H1 (cell line): Measurements from ENCODE around the gene ABCA2. TPM values are rescaled to one million over a fixed set of nuclear protein-coding genes. Genes with fewer than 3 reads are reported as not detected.

Experiments used
- CTCF ChIA-PET: fragments of 300-600 bp; sonication (Branson Sonifier 250); formaldehyde crosslinking; loops from one replicate; lab custom pipeline; 2021; ENCODE audit not compliant: partially characterized antibody; lab: Charles Lee
- POLR2A ChIA-PET: fragments of 300-600 bp; sonication (Branson Sonifier 250); formaldehyde crosslinking; loops from one replicate; lab custom pipeline; 2021; ENCODE audit warnings: inconsistent platforms; ENCODE audit not compliant: partially characterized antibody; lab: Charles Lee
- DNase-seq, 2 experiments: peaks; one replicate each; pipeline versions ENCODE4 v3.0.0 to v3.0.0-alpha.2; 2010 to 2022; ENCODE audit warnings: low spot score in 2 of 2, low read depth in 1 of 2, mixed read lengths in 1 of 2
- FAIRE-seq: peaks from 2 replicates; lab custom pipeline; 2011; peaks lifted over from hg19 to GRCh38; lab: Jason Lieb, UNC
- H2AFZ ChIP-seq: 2 replicates; pipeline ENCODE4 v1.8.1; 2012; ENCODE audit warnings: low read length, inconsistent platforms
- H2AK5ac ChIP-seq: 2 replicates; pipeline ENCODE4 v1.6.1; 2013; ENCODE audit warnings: low read depth, low read length
- H2BK120ac ChIP-seq: replicated peaks from 2 replicates; pipeline ENCODE3; 2013; ENCODE audit warnings: low read depth, low read length, inconsistent platforms
- H2BK12ac ChIP-seq: 2 replicates; pipeline ENCODE4 v1.6.1; 2013; ENCODE audit warnings: low read depth, low read length
- H2BK15ac ChIP-seq: 2 replicates; pipeline ENCODE4 v1.6.1; 2013; ENCODE audit warnings: low read length
- H2BK20ac ChIP-seq: 2 replicates; pipeline ENCODE4 v1.6.1; 2013; ENCODE audit warnings: low read length
- H2BK5ac ChIP-seq: 2 replicates; pipeline ENCODE4 v1.6.1; 2013; ENCODE audit warnings: low read depth, low read length
- H3K14ac ChIP-seq: 2 replicates; pipeline ENCODE4 v1.6.1; 2013; ENCODE audit warnings: inconsistent platforms; ENCODE audit not compliant: insufficient read length
- H3K18ac ChIP-seq: 2 replicates; pipeline ENCODE4 v1.6.1; 2013; ENCODE audit warnings: low read length; ENCODE audit errors: extremely low read depth
- H3K23ac ChIP-seq: 2 replicates; pipeline ENCODE4 v1.6.1; 2013; ENCODE audit warnings: inconsistent platforms; ENCODE audit not compliant: insufficient read length
- H3K23me2 ChIP-seq: 2 replicates; pipeline ENCODE4 v1.6.1; 2013; ENCODE audit warnings: low read depth, low read length
- H3K27ac ChIP-seq: 2 replicates; pipeline ENCODE4 v1.6.1; 2011; ENCODE audit warnings: low read depth, low read length, inconsistent platforms
- H3K27me3 ChIP-seq, 4 experiments: replicated peaks in 1 of 4; 1 replicate in 1 of 4; 2 replicates in 3 of 4; pipeline versions ENCODE4 v1.6.1 to v1.8.1; 2011 to 2013; ENCODE audit warnings: low read length in 3 of 4, mild to moderate bottlenecking in 3 of 4, inconsistent platforms in 2 of 4, mixed read lengths in 2 of 4, moderate library complexity in 1 of 4; ENCODE audit not compliant: control insufficient read depth in 3 of 4, insufficient read depth in 3 of 4; ENCODE audit errors: extremely low read depth in 1 of 4
- H3K36me3 ChIP-seq, 4 experiments: 2 replicates each; pipeline versions ENCODE4 v1.6.1 to v1.8.1; 2011 to 2013; ENCODE audit warnings: mild to moderate bottlenecking in 4 of 4, low read length in 3 of 4, moderate library complexity in 2 of 4, control low read depth in 1 of 4, inconsistent platforms in 1 of 4; ENCODE audit not compliant: insufficient read depth in 4 of 4, control insufficient read depth in 2 of 4
- H3K4ac ChIP-seq: replicated peaks from 2 replicates; pipeline ENCODE3; 2013; ENCODE audit warnings: low read length, low read depth, mixed read lengths, inconsistent platforms; ENCODE audit not compliant: insufficient read length
- H3K4me1 ChIP-seq, 4 experiments: replicated peaks in 1 of 4; 1 replicate in 1 of 4; 2 replicates in 3 of 4; pipeline versions ENCODE4 v1.6.1 to v1.8.1; 2011 to 2013; ENCODE audit warnings: low read length in 3 of 4, inconsistent platforms in 2 of 4, mixed read lengths in 1 of 4; ENCODE audit not compliant: insufficient read depth in 4 of 4, control insufficient read depth in 3 of 4
- H3K4me2 ChIP-seq, 2 experiments: 2 replicates each; pipeline versions ENCODE4 v1.6.1 to v1.8.1; 2011 to 2013; ENCODE audit warnings: low read depth in 2 of 2, low read length in 2 of 2, control low read depth in 1 of 2, inconsistent platforms in 1 of 2, mild to moderate bottlenecking in 1 of 2; ENCODE audit not compliant: insufficient read depth in 1 of 2
- H3K4me3 ChIP-seq, 4 experiments: fragments of 200-600, 300-600 bp in 1 of 4; sonication (generic), shearing (Covaris generic), sonication (Bioruptor Twin) in 1 of 4; 2 replicates each; pipeline versions ENCODE4 v1.5.1 to v1.8.1; 2011 to 2016; ENCODE audit warnings: low read length in 4 of 4, low read depth in 3 of 4, control low read depth in 2 of 4, inconsistent platforms in 2 of 4, mild to moderate bottlenecking in 2 of 4, mixed read lengths in 1 of 4, moderate library complexity in 1 of 4; ENCODE audit not compliant: insufficient read depth in 2 of 4; ENCODE audit errors: extremely low read depth in 1 of 4
- H3K56ac ChIP-seq: replicated peaks from 2 replicates; pipeline ENCODE3; 2013; ENCODE audit warnings: low read depth, mild to moderate bottlenecking, mixed read lengths, low read length, inconsistent platforms; ENCODE audit not compliant: insufficient read length
- H3K79me1 ChIP-seq: 2 replicates; pipeline ENCODE4 v1.6.1; 2013; ENCODE audit warnings: low read depth, low read length, control low read depth
- H3K79me2 ChIP-seq, 2 experiments: 2 replicates each; pipeline versions ENCODE4 v1.6.1 to v1.8.1; 2012 to 2013; ENCODE audit warnings: low read length in 2 of 2, mild to moderate bottlenecking in 2 of 2, inconsistent platforms in 1 of 2; ENCODE audit not compliant: insufficient read depth in 2 of 2, control insufficient read depth in 1 of 2
- H3K9ac ChIP-seq, 4 experiments: replicated peaks in 1 of 4; 1 replicate in 1 of 4; 2 replicates in 3 of 4; pipeline versions ENCODE4 v1.6.1 to v1.8.1; 2011 to 2013; ENCODE audit warnings: low read depth in 3 of 4, low read length in 3 of 4, control low read depth in 2 of 4, mild to moderate bottlenecking in 2 of 4, moderate library complexity in 2 of 4, inconsistent platforms in 1 of 4; ENCODE audit errors: extremely low read depth in 1 of 4
- H3K9me3 ChIP-seq, 2 experiments: 2 replicates each; pipeline versions ENCODE4 v1.6.1 to v1.8.1; 2012 to 2013; ENCODE audit warnings: mild to moderate bottlenecking in 2 of 2, moderate library complexity in 2 of 2, control low read depth in 1 of 2, inconsistent platforms in 1 of 2, low read depth in 1 of 2, low read length in 1 of 2, mixed read lengths in 1 of 2; ENCODE audit not compliant: insufficient read depth in 2 of 2
- H4K20me1 ChIP-seq, 2 experiments: replicated peaks in 1 of 2; 2 replicates each; pipeline versions ENCODE3 to v1.8.1; 2011 to 2013; ENCODE audit warnings: inconsistent platforms in 2 of 2, low read length in 2 of 2, mild to moderate bottlenecking in 1 of 2; ENCODE audit not compliant: insufficient read depth in 2 of 2, control insufficient read depth in 1 of 2
- H4K5ac ChIP-seq: 2 replicates; pipeline ENCODE4 v1.6.1; 2013; ENCODE audit warnings: low read length, low read depth, mixed read lengths, inconsistent platforms; ENCODE audit not compliant: insufficient read length
- H4K8ac ChIP-seq: 2 replicates; pipeline ENCODE4 v1.8.0; 2013; ENCODE audit warnings: mild to moderate bottlenecking, moderate library complexity, low read length, inconsistent platforms; ENCODE audit not compliant: insufficient read depth; ENCODE audit errors: extremely low read depth
- H4K91ac ChIP-seq: replicated peaks from 2 replicates; pipeline ENCODE3; 2013; ENCODE audit warnings: low read length, mixed read lengths, inconsistent platforms; ENCODE audit not compliant: insufficient read length
- ATF2 ChIP-seq: IDR thresholded peaks from 2 replicates; pipeline ENCODE4 v1.6.1; 2012; ENCODE audit warnings: low read length, inconsistent platforms
- E2F6 ChIP-seq: IDR thresholded peaks from 2 replicates; pipeline ENCODE4 v1.6.1; 2012; ENCODE audit warnings: inconsistent platforms
- NRF1 ChIP-seq: IDR thresholded peaks from 2 replicates; pipeline ENCODE4 v1.6.1; 2011; ENCODE audit warnings: mild to moderate bottlenecking, low read depth, low read length, improper control_type of control experiment
- PHF8 ChIP-seq: fragments of 200-600 bp; sonication (generic); conservative IDR thresholded peaks from 2 replicates; pipeline ENCODE4 v1.7.1; 2012; ENCODE audit warnings: low read depth, mild to moderate bottlenecking, inconsistent platforms, low read length, moderate library complexity
- POLR2A ChIP-seq, 2 experiments: IDR thresholded peaks; 1 replicate in 1 of 2; 2 replicates in 1 of 2; pipeline ENCODE4 v1.6.1; 2011; ENCODE audit warnings: low read depth in 2 of 2, low read length in 2 of 2, mild to moderate bottlenecking in 2 of 2; ENCODE audit errors: control extremely low read depth in 1 of 2
- POLR2AphosphoS5 ChIP-seq: IDR thresholded peaks from 2 replicates; pipeline ENCODE4 v1.6.1; 2011; ENCODE audit warnings: low read depth, low read length
- POU5F1 ChIP-seq: IDR thresholded peaks from 2 replicates; pipeline ENCODE4 v1.6.1; 2011; ENCODE audit warnings: low read depth, mild to moderate bottlenecking, low read length, moderate library complexity
- RAD21 ChIP-seq, 2 experiments: IDR thresholded peaks in 1 of 2; conservative IDR thresholded peaks in 1 of 2; 2 replicates each; pipeline ENCODE4 v1.6.1; 2011; ENCODE audit warnings: low read depth in 2 of 2, low read length in 2 of 2, improper control_type of control experiment in 1 of 2, inconsistent platforms in 1 of 2, mild to moderate bottlenecking in 1 of 2, moderate library complexity in 1 of 2
- SP1 ChIP-seq: IDR thresholded peaks from 2 replicates; pipeline ENCODE4 v1.6.1; 2011; ENCODE audit warnings: low read depth, low read length
- TCF12 ChIP-seq: IDR thresholded peaks from 2 replicates; pipeline ENCODE4 v1.6.1; 2011; ENCODE audit warnings: low read depth, mild to moderate bottlenecking, low read length
- TEAD4 ChIP-seq: IDR thresholded peaks from 2 replicates; pipeline ENCODE4 v1.6.1; 2012; ENCODE audit warnings: low read depth, low read length, inconsistent platforms, mixed read lengths
- WGBS, 2 experiments: shearing (Covaris generic) in 1 of 2; methylation state at CpG; one replicate each; pipeline versions ENCODE4 v1.1.6 to v1.1.7; 2013 to 2015; ENCODE audit warnings: low lambda C conversion rate in 2 of 2, mixed read lengths in 2 of 2, inconsistent platforms in 1 of 2, low coverage in 1 of 2, missing lambda C conversion rate in 1 of 2; ENCODE audit not compliant: insufficient replicate concordance in 2 of 2, insufficient coverage in 1 of 2, insufficient read length in 1 of 2; ENCODE audit errors: extremely low coverage in 1 of 2, missing lambda C conversion rate in 1 of 2; 5-methylcytosine and 5-hydroxymethylcytosine counted together
- polyA plus RNA-seq, 7 experiments: library from polyadenylated mRNA; depleted of rRNA in 3 of 7; stranded (reverse) in 5 of 7; unstranded in 2 of 7; fragments of >200 nt in 5 of 7; fragments of 200-250 nt in 2 of 7; gene quantifications; 1 replicate in 5 of 7; 2 replicates in 1 of 7; 4 replicates in 1 of 7; pipeline versions ENCODE4 v1.2.1 to v1.2.3, GENCODE V29; 2011 to 2013; ENCODE audit warnings: missing spikeins in 2 of 7, mixed read lengths in 2 of 7
- total RNA-seq: library from RNA; stranded (reverse); fragmentation: NEBNext Ultra II Directional; extraction: Animal tissue kit (Norgen Biotek cat#: 25700); gene quantifications from 2 replicates; pipeline ENCODE4 v1.2.1, GENCODE V29; 2021

ABCA2 gene
- total and polyA plus RNA-seq, 2 of the 8 experiments (the other 6 are each of a cell fraction or from before 2014, with no cell fraction given): 12.5 to 14.3 TPM

GRCh38 chr9:136988872-136989271, 39.2 kb downstream of the ABCA2 start:
- H3K79me2 ChIP-seq: no peaks in the 10 kb centered on the region
- H4K20me1 ChIP-seq: peaks cover 0 to 3% of the 10 kb centered on the region in 2 experiments
- H3K27ac ChIP-seq: no peak overlapping the region
- 0 out of 8 replicates have a peak, but pooled peaks cover 0 to under 1% (median 0%) of the 10 kb centered on the region in 4 experiments for H3K36me3 ChIP-seq
- H4K91ac ChIP-seq: no peak overlapping the region
- H2BK15ac ChIP-seq: 0 out of 2 replicates have a peak overlapping the region, but pooled peaks have one; percentile 29
- no peaks in the 10 kb centered on the region for H3K79me1 ChIP-seq
- no peak overlapping the region for H3K4me3 ChIP-seq
- DNase-seq: no peak
- no peak overlapping the region for H3K18ac ChIP-seq
- ChIA-PET POLR2A (interaction anchor here (1.2 kb wide), 1 partner anchor 152 kb away, joined by 3 read pairs; no protein-coding TSS in a partner anchor), CTCF (interaction anchor here (0.6 to 6.3 kb wide), 11 partner anchors 11 to 385 kb away, joined by 3 to 31 read pairs (median 5); partner anchors contain the start of gene NPDC1)
- H3K4ac ChIP-seq: no peak overlapping the region
- H4K8ac ChIP-seq: no peak overlapping the region
- no peak overlapping the region for H4K5ac ChIP-seq
- H3K9ac ChIP-seq: no peak overlapping the region
- no peak overlapping the region for H3K4me2 ChIP-seq
- H3K4me1 ChIP-seq: peaks cover 0 to 8% (median 5%) of the 10 kb centered on the region in 4 experiments; a peak in 4 of 7 replicates
- H2BK12ac ChIP-seq: no peak overlapping the region
- no peak overlapping the region for H3K23ac ChIP-seq
- H2BK5ac ChIP-seq: no peak overlapping the region
- H3K14ac ChIP-seq: no peak overlapping the region
- no peak for FAIRE-seq
- no peak overlapping the region for H2BK20ac ChIP-seq
- H3K9me3 ChIP-seq: peaks cover 6% of the 10 kb centered on the region in 2 experiments; a peak in 2 of 4 replicates
- H3K23me2 ChIP-seq: peaks cover 18% of the 10 kb centered on the region
- H3K27me3 ChIP-seq: peaks cover 13 to 45% (median 40%) of the 10 kb centered on the region in 4 experiments
- H2AFZ ChIP-seq: no peak overlapping the region
- no peak overlapping the region for H2BK120ac ChIP-seq
- no peak overlapping the region for H3K56ac ChIP-seq
- no peak overlapping the region for H2AK5ac ChIP-seq
- WGBS, 2 experiments: 92% methylated on average over 4 of the region's 4 CpGs; no CpG with 5 or more reads in 1 of the 2 experiments
- no peak for TF ChIP-seq TCF12
- no peak for TF ChIP-seq RAD21 (IDR thresholded peaks at IDR 0.05 in 1 of 2, conservative IDR thresholded peaks at IDR 0.05 in 1 of 2; ENCODE audit: low read depth in 2 of 2, low read length in 2 of 2)
- no peak for TF ChIP-seq PHF8
- TF ChIP-seq TEAD4: no peak
- no peak for TF ChIP-seq ATF2
- no peak for TF ChIP-seq SP1
- no peak for TF ChIP-seq POU5F1
- TF ChIP-seq POLR2AphosphoS5: no peak
- no peak for TF ChIP-seq NRF1
- TF ChIP-seq POLR2A (IDR thresholded peaks at IDR 0.05; ENCODE audit: control extremely low read depth in 1 of 2, low read depth in 2 of 2, low read length in 2 of 2): no peak
- no peak for TF ChIP-seq E2F6
